GM19023 (cell line): ENCODE data around the gene KMT2C.

Experiments used
- ATAC-seq: cut with Tn5 transposase; IDR thresholded peaks from one replicate; pipeline ENCODE4 v1.9.1; 2021; ENCODE audit warnings: mild to moderate bottlenecking, moderate library complexity; ENCODE audit not compliant: unreplicated experiment

KMT2C gene

DNA sequence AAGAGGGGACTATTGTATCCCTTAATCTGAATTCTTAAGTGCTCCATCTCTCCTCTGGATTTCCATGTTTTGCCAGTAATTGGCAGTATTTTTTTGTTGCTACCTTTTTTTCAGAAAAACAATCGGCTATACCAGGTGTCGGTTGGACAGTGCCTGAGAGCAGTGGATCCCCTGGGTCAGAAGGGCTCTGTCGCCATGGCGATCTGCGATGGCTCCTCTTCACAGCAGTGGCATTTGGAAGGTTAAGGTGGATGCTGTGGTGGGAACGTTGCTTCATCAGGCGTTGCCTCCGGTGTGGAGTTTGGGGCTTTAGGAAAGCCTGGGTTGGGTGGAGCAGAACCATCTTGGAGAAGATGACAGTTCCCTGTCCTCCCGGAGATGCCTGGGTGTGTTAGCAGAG is 314.4 kb downstream of the KMT2C start:
- no peak for ATAC-seq

DNA sequence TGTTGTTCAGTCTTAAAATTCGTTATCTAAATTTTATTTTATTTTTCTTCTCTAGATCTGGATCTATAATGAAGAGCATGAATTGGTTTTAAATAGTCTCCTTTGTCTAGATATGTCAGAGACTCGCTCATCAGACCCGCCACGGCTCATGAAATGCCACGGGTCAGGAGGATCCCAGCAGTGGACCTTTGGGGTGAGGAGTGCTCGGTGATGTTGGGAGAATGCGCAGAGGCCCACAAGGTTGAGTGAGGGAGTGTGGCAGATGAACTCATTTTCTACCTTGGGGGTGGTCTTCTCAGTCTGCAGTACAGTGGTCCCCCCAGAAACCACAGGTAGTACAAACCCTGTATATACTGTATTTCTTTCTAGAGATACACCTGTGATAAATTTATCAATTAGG is 315.0 kb downstream of the KMT2C start:
- no peak for ATAC-seq

DNA sequence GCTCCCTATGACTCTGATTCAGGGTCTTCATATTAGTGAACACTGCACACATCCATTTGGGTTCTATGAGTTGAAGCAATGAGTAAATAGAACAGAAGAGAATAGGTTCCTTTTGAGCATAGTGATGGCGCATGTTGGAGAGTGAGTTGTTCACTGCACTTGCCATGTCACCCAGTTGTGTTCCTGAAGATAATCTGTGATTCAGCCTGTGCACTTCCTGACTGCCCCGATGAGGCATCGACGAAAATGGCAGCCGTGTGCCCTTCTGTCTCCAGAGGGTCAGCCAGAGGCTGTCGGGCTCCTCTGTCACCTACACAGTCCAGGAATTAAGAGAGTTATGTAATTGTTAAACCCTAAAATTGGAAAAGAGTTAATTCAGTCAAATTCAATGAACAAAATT is 315.6 kb downstream of the KMT2C start:
- no peak for ATAC-seq

DNA sequence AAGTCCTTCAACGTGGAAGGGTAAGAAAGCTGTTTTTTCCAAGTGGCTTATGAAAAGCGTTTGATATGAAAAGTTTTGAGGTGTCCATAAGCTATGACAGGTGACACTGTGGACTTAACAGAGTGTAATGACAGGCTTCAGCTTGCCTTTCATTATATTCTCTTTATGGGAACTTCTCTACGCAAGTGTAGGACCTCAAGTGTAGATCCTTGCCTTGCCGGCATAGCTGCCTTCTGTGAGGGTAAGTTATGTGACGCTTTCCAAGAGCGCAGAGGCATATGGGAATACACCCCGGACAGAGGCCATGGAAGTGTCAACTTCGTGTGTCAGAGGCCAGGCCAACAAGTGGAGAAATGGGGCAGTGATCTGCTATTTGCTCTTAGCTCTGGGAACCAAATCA is 318.4 kb downstream of the KMT2C start:
- ATAC-seq = no peak

DNA sequence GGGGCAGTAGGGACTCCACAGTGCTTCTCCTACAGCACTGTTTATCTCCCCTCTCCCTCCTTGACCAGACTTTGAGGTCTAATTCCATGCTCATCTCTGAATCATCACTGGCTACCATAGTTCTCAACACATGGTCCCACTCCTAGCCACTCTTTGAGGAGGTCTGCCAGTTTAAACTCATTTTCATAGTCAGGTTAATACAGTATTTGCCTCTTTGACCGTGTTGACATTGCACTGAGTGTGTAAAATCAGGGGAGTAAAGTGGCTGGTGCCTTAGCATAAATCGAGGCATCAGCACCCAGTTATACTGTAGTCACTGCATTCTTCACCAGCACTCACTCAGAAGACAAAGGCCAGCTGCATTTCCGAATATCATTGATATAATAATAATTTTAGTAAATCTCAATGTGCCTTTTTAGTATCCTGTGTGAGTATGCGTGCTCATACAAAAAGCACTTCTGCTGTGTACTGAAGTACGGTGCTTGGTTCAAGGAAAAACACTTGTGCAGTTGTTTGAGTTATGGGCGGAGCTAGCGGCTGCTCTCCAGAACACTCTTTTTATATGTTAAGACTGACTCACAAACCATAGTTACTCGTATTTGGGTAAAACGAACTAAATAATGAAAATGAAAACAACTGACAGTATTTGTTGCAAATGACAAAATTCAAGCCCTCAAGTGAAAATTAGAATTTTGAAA is 320.6 kb downstream of the KMT2C start:
- no peak for ATAC-seq

DNA sequence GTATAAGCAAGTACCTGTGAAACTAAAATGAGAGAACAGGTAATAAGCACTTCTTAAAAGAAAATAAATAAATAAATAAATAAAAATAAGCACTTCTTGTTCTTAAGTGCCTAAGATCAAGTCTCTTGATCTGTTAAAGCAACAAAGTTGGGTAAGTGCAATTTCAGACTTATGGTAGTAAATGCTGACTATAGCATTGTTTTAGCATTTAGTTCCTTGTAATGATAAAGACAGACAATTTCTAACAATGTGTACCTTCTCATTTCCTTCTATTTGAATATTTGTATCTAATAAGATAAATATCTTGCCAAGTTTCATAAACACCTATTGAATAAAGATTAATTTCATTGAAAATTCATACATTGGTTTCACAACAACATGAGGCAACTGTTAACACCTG is 323.0 kb downstream of the KMT2C start:
- no peak for ATAC-seq

DNA sequence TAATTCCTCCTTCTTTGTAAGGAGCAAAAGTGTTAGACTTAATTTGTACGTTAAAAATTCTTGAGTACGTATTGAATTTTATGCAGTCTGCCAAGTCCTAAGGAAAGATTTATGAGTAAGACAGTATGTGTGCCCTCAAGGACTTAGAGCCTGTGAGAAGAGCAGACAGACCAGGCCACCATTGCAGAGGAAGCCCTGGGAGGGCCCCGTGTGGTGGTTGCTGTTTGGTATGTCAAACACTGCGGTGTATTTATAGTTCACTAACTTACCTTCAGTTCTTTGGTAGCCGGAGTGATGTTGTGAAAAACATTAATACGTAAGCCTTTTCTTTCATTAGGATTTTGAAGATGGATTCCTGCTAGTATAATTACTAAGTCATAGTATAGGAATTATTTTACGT is 327.4 kb downstream of the KMT2C start:
- no peak for ATAC-seq

DNA sequence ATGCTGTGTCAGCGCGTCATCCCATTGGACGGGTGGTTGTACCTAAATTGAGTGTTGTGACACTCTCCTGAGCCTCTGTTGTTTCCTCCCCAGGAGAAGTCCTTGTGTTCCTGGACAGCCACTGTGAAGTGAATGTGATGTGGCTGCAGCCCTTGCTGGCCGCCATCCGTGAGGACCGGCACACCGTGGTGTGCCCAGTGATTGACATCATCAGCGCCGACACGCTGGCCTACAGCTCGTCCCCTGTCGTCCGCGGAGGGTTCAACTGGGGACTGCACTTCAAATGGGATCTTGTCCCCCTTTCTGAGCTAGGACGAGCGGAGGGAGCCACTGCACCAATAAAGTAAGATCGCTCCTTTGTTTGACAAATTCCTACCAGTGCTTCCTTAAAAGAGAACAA is 327.9 kb downstream of the KMT2C start:
- no peak for ATAC-seq

DNA sequence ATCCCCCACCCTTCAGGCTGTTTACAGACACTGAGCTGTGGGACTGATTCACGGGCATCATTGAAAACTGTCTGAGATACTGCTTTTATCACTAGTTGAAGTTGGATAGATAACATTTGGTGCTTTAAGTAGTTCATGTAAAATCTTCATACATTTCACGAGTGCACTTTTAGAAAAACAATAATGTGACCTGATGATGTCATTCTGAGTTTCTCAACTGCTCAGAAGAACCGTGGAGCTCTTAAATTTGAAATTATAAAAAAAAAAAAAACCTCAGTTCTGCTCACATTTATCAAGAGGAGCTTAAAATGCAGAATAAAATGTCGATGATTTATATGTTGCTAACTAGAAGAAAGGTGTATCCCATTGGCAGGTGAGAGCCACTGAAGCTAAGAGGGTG is 328.8 kb downstream of the KMT2C start:
- ATAC-seq = no peak

DNA sequence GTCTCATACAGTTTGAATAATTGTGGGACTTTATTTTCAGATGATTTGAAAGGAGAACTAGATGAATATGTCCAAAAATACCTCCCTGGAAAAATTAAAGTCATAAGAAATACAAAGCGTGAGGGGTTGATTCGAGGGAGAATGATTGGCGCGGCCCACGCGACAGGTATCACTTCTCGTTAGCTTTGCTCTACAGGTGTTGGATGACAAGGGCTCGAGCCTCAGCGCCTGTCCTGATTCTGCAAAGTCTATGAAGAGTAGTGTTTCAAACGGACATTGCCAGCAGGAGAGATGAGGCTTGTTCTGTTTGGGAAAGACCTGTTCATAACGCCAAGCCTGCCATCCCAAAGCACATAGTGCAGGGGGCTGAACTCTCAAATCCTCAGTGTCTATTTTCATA is 330.6 kb downstream of the KMT2C start:
- ATAC-seq = no peak

DNA sequence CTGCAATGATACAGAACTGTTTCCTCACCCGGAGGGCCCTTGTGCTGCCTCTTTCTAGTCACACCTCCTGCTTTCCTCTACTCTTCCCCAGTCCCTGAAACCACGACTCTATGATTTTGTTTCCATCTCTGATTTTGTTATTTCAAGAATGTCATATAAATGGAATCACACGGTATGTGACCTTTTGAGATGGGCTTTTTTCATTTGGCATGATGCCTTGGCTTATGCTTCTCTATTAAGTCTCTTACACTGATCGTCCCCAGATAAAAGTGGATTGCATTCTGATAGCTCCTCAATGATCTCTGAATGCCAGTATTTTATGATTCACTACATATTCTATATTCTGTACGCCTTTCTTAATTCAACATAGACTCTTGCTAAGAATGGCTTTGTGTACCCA is 332.1 kb downstream of the KMT2C start:
- no peak for ATAC-seq

DNA sequence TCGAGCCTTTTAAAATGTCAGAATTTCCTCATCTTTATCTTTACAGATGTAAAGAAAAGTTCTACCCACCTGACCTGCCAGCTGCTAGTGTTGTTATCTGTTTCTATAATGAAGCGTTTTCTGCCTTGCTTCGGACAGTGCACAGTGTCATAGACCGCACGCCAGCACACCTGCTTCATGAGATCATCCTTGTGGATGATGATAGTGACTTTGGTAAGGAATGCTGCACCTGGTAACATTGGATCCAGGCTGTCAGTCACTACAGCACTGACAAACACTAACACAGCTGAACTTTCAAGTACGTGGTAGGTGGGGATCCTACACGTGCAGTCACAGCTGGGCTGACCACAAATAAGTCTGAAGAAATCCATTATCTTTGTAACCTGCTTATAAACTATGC is 332.7 kb downstream of the KMT2C start:
- no peak for ATAC-seq

DNA sequence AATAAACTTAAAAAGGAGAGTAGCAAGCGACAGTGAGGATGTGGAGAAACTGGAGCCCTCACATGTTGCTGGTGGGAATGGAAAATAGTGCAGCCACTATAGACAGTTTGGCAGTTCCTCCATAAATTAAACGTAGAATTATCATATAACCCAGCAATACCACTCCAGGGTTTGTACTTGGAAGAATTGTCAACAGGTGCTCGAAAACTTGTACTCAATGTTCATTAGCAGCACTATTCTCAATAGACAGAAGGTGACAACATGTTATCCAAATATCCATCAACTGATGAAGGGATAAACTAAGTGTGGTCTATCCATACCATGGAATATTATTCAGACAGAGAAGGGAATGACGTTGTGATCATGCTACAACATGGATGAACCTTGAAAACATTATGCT is 338.5 kb downstream of the KMT2C start:
- no peak for ATAC-seq

DNA sequence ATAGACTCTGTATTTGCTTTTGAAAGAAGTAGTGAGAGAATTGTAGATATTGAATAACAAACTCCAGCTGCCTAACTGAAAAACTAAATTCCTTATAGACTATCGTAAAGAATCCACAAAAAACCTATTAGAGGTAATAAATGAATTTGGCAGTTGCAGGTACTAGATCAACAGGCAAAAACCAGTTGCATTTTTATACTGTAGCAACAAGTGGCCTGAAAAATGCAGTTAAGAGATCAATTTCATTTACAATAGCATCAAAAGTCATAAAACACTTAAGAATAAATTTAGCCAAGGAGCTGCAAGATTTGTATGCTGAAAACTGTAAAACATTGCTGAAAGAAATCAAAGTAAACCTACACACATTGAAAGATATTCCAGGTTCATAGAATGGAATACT is 340.0 kb downstream of the KMT2C start:
- no peak for ATAC-seq

DNA sequence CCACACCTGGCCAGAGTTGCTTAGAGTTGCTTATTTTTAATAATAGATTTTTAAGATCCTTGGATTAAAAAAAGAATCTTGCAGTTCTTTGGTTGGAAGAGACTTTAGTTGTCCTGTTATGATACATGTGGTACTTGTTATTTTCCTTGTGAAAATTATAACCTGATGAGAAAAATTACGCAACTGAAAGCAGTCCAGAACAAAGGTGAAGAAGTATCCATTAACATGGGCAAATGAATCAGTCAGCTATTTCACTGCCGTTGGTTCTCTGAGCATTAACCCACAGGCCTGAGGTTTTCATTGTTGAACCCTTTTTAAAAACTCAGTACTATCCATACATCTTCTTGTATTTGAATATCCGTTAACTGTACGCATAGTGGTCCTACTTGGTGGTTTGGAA is 342.1 kb downstream of the KMT2C start:
- no peak for ATAC-seq

DNA sequence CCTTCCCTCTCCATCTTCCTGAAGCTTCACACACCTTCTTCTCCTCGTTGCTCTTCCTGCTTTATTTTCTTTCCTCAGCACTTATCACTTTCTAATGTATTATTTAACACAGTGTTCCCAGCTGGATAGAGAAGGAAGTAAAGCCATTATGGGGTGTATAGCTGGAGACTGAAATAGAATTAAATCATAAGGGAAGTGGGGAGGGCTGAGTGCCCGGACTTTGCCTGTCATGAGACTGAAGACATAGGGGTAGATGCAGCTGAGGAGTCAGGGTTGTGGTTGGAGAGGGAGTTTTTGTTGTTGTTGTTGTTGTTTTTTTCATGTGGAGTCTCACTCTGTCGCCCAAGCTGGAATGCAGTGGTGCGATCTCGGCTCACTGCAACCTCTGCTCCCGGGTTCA is 345.1 kb downstream of the KMT2C start:
- ATAC-seq = no peak

DNA sequence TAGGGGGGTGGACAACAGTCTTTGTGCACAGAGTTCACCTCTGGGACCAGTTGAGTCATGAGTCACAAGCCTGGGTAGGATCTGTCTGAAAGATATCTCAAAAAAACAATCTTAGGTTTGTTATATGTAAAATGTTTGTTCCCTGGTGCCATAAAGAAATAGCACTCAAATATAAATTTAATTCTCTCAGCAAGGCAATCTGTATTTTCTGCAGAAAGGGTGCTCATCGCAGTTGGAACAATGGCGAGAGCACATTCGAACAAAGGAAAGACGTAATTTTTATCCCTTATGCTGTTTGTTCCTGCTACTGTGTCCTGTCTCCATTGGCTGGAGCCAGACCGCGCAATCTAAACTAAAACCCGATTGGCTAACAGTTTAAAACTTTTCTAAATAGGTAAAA is 346.6 kb downstream of the KMT2C start:
- ATAC-seq = no peak

DNA sequence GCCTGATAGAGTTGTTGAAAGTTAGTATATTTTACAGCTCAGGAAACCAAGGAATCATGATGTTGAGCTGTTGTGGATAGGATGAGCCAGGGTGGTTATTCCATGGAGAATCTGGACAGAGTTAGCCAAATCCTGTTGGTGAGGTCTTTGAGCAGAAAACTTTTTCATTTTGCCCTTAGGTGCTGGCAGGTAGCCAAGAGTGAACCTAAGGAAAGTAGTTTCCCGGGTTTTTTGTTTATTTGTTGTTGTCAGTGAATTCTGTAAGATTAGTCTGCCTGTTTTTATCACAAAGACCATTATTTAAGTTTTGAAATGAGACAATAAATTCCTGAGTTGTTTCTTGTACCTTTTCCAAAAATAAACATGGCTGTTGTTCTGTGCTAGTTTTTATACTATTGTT is 349.3 kb downstream of the KMT2C start:
- no peak for ATAC-seq

DNA sequence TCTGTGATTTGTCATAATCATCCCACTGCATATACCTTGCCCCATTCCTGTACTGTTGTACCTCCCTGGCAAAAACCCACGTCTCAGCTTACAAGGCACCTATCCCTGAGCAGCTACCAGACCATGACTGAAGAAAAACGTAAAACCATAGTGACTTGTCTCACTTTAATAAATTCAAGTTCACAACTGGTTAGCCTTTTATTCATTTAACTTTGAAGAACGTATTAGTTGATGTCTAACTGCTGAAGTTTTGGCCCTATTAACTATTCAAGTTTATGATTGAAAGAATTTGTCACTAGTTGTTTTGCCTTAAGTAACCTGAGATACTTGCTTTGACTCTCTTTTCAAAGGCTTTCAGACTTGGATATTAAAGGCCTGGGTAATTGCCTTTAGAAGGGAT is 350.7 kb downstream of the KMT2C start:
- no peak for ATAC-seq
